Neural crest cell (in vitro differentiated cells): Measurements from ENCODE around the gene HPS4. TPM values are rescaled to one million over a fixed set of nuclear protein-coding genes. Genes with fewer than 3 reads are reported as not detected.

Experiments used
- DNase-seq: peaks from one replicate; pipeline ENCODE4 v3.0.0; 2021; ENCODE audit warnings: low read depth, mixed read lengths, low spot score
- H3K27ac Mint-ChIP-seq: one replicate; pipeline ENCODE4 v1.8.0; 2021; ENCODE audit warnings: mild to moderate bottlenecking, mixed read lengths; ENCODE audit not compliant: unreplicated experiment
- H3K27me3 Mint-ChIP-seq: 2 replicates; pipeline ENCODE4 v1.8.0; 2021; ENCODE audit warnings: low read depth, mild to moderate bottlenecking, mixed read lengths
- H3K36me3 Mint-ChIP-seq: 2 replicates; pipeline ENCODE4 v1.8.0; 2021; ENCODE audit warnings: low read depth, mild to moderate bottlenecking, mixed read lengths
- H3K4me1 Mint-ChIP-seq: 2 replicates; pipeline ENCODE4 v1.8.0; 2021; ENCODE audit warnings: mixed read lengths
- H3K4me3 Mint-ChIP-seq: one replicate; pipeline ENCODE4 v1.8.0; 2021; ENCODE audit warnings: mild to moderate bottlenecking, mixed read lengths
- H3K9me3 Mint-ChIP-seq: 2 replicates; pipeline ENCODE4 v1.8.0; 2021; ENCODE audit warnings: mixed read lengths
- total RNA-seq: library from RNA; stranded (reverse); gene quantifications from 2 replicates; pipeline ENCODE4 v1.2.1, GENCODE V29; 2021
- TF ChIP-seq, protein P1 (sequence below): fragments of 200-600 bp; sonication (generic); conservative IDR thresholded peaks from 2 replicates; pipeline ENCODE4 v1.5.0; 2021; ENCODE audit warnings: antibody characterized with exemption, mild to moderate bottlenecking

Gene HPS4
- total RNA-seq, 1 donor from 2014 or later, result 48.5 TPM

DNA sequence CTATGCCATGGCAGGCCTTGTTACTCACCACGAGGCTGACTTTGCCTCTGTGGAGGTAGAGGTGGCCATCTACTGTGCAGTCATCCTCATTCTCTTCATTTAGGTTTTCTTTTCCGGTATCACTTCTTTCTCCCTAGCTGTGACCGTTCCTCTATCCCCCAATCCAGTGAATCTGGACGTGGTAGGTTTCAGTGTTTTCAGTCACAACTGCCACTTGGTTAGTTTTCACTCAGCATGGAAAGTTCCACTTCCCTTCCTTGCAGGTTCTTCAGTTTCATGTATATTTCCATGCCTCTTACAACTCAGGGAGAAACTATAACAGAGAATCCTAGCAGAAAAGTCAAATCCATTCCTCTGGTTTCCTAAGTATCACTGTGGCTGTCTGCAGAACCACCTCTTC lies 1.9 kb downstream of the HPS4 start:
- peaks cover 2% of the 10 kb centered on the region for H3K36me3 Mint-ChIP-seq
- DNase-seq, result no peak
- H3K4me1 Mint-ChIP-seq, result peaks cover 67% of the 10 kb centered on the region
- TF ChIP-seq, protein P1, sequence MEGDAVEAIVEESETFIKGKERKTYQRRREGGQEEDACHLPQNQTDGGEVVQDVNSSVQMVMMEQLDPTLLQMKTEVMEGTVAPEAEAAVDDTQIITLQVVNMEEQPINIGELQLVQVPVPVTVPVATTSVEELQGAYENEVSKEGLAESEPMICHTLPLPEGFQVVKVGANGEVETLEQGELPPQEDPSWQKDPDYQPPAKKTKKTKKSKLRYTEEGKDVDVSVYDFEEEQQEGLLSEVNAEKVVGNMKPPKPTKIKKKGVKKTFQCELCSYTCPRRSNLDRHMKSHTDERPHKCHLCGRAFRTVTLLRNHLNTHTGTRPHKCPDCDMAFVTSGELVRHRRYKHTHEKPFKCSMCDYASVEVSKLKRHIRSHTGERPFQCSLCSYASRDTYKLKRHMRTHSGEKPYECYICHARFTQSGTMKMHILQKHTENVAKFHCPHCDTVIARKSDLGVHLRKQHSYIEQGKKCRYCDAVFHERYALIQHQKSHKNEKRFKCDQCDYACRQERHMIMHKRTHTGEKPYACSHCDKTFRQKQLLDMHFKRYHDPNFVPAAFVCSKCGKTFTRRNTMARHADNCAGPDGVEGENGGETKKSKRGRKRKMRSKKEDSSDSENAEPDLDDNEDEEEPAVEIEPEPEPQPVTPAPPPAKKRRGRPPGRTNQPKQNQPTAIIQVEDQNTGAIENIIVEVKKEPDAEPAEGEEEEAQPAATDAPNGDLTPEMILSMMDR, result no peak
- no peaks in the 10 kb centered on the region for H3K27me3 Mint-ChIP-seq
- peak overlapping the region; percentile 99 for H3K4me3 Mint-ChIP-seq
- no peaks in the 10 kb centered on the region for H3K9me3 Mint-ChIP-seq
- H3K27ac Mint-ChIP-seq, result no peak overlapping the region

DNA sequence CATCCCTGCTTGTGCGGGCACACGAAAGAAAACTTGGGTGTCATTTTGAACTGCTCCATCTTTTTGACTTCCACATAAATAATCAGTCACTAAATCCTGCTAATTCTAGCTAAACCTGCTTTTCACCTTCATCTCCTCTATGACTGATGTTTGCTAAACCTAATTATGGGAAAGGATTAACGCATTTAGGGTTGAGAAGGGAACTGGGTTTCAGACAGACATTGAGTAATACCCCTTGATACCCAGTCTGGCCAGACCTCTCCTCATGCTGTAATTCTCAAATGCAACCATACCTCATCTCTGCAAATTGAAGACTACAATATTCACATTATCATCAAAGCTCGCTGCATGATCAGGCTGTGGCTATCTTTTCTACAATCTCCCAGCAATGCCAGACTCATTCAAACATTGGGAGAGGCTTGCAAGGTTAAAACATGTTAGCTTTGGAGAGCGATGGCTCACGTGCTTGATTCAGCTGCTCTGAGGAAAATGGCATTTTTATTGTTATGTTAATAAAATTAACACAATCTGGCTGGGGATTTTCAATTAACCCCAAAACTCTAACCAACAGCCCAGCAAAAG lies 2.4 kb downstream of the HPS4 start:
- TF ChIP-seq, protein P1, result no peak
- peaks cover under 1% of the 10 kb centered on the region for H3K36me3 Mint-ChIP-seq
- no peaks in the 10 kb centered on the region for H3K9me3 Mint-ChIP-seq
- no peaks in the 10 kb centered on the region for H3K27me3 Mint-ChIP-seq
- peaks cover 67% of the 10 kb centered on the region for H3K4me1 Mint-ChIP-seq
- H3K4me3 Mint-ChIP-seq, result peak overlapping the region; percentile 99
- no peak for DNase-seq
- no peak overlapping the region for H3K27ac Mint-ChIP-seq

DNA sequence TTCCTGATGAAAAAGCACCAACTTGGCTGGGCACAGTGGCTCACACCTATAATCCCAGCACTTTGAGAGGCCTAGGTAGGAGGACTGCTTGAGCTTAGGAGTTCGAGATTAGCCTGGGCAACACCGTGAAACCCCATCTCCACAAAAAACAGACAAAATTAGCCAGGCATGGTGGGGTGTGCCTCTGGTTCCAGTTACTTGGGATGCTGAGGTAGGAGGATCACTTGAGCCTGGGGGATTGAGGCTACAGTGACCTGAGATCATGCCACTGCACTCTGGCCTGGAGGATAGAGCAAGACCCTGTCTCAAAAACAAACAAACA lies 3.0 kb downstream of the HPS4 start:
- H3K27me3 Mint-ChIP-seq, result no peaks in the 10 kb centered on the region
- H3K27ac Mint-ChIP-seq, result peak overlapping the region; percentile 58
- H3K9me3 Mint-ChIP-seq, result no peaks in the 10 kb centered on the region

DNA sequence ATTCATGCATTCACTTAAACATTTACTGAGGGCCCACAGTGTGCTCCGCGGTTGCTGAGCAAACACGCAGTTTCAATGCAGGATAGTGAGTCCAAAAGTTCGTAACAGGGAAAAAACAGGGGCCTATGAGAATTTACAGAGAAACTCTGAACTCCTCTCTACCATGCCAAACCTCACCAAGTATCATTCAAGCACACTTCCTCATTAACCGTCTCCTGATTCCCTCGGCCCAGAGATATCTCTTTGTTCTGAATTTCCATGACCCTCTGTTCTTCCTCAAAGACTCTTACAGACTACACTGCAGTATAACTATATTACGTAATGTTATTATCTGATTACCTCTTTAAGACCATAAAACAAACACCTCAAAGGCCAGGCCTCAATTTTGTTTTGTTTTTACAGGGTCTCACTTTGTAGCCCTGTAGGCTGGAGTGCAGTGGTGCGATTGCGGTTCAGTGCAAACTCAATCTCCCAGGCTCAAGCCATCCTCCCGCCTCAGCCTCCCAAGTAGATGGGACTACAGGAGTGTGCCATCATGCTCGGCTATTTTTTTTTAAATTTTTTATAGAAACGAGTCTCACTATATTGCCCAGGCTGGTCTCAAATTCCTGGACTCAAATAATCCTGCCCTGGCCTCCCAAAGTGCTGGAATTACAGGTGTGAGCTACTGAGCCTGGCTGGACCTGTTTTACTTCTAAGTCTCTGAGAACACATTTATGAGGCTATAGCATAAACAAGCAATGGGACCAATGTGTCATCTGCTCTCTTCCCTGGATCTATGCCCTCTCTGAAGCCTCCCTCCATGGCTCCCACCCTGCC lies 3.6 kb downstream of the HPS4 start:
- Mint-ChIP-seq H3K4me3 (peak overlapping the region; percentile 45), H3K27me3 (no peaks in the 10 kb centered on the region), H3K4me1 (peaks cover 58% of the 10 kb centered on the region), H3K27ac (peak overlapping the region; percentile 58), H3K36me3 (no peaks in the 10 kb centered on the region), H3K9me3 (no peaks in the 10 kb centered on the region)
- DNase-seq, result no peak
- TF ChIP-seq, protein P1, result no peak

More for the DNA sequence above, 3.0 kb downstream of the HPS4 start:
- no peaks in the 10 kb centered on the region for H3K36me3 Mint-ChIP-seq
- H3K4me3 Mint-ChIP-seq, result peak overlapping the region; percentile 45
- TF ChIP-seq, protein P1, result no peak
- H3K4me1 Mint-ChIP-seq, result peaks cover 64% of the 10 kb centered on the region
- no peak for DNase-seq

DNA sequence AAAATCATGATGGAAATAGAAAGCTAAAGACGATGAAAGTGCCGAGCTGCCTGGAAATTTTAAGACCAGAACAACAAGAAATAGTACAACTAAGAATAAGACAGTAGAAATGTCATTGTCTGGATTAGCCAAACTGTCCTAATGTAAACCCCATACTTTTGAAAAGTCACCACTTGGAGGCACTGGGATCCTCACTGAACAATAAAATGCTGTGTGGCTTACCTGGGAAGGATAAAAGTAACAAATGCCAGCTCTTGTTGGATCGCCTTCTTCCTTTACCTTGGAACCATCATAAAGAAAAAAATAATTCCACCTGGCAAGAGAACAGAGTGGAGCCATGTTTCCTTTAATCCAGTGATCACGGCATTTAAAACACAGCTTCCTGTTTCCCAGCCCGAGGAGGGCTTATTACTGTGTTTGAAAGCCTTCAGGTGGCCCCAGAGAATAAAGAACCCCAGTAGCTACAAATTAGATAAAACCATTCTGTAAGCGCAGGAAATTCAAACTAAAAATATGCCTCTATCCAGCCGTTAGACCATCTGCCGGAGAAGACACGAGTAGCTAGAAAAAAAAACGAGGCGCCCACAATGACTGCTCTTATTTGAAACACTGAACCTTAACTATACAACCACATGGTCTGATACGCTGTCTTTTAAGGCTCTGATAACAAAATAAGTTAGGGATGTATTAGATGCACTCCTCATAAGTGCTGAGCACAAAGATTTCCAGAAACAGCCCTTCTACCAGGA lies 4.4 kb downstream of the HPS4 start:
- Mint-ChIP-seq H3K27me3 (no peaks in the 10 kb centered on the region), H3K36me3 (no peaks in the 10 kb centered on the region), H3K4me3 (peak overlapping the region; percentile 38), H3K4me1 (peaks cover 51% of the 10 kb centered on the region), H3K9me3 (no peaks in the 10 kb centered on the region), H3K27ac (peak overlapping the region; percentile 52)
- DNase-seq, result no peak
- TF ChIP-seq, protein P1, result no peak
